H1 (cell line): Measurements from ENCODE around the gene LBHD1. TPM values are rescaled to one million over a fixed set of nuclear protein-coding genes. Genes with fewer than 3 reads are reported as not detected.
"Not testable (repeated sequence)": the region's sequence is repeated elsewhere in the genome, so short reads cannot be mapped to it uniquely, and the experiment has no call there.

ENCODE experiments used
- CTCF ChIA-PET: fragments of 300-600 bp; sonication (Branson Sonifier 250); formaldehyde crosslinking; loops from one replicate; lab custom pipeline; 2021; ENCODE audit not compliant: partially characterized antibody; lab: Charles Lee
- POLR2A ChIA-PET: fragments of 300-600 bp; sonication (Branson Sonifier 250); formaldehyde crosslinking; loops from one replicate; lab custom pipeline; 2021; ENCODE audit warnings: inconsistent platforms; ENCODE audit not compliant: partially characterized antibody; lab: Charles Lee
- DNase-seq, 2 experiments: peaks; one replicate each; pipeline versions ENCODE4 v3.0.0 to v3.0.0-alpha.2; 2010 to 2022; ENCODE audit warnings: low spot score in 2 of 2, low read depth in 1 of 2, mixed read lengths in 1 of 2
- FAIRE-seq: peaks from 2 replicates; lab custom pipeline; 2011; peaks lifted over from hg19 to GRCh38; lab: Jason Lieb, UNC
- H2AFZ ChIP-seq: 2 replicates; pipeline ENCODE4 v1.8.1; 2012; ENCODE audit warnings: low read length, inconsistent platforms
- H2AK5ac ChIP-seq: 2 replicates; pipeline ENCODE4 v1.6.1; 2013; ENCODE audit warnings: low read depth, low read length
- H2BK120ac ChIP-seq: replicated peaks from 2 replicates; pipeline ENCODE3; 2013; ENCODE audit warnings: low read depth, low read length, inconsistent platforms
- H2BK12ac ChIP-seq: 2 replicates; pipeline ENCODE4 v1.6.1; 2013; ENCODE audit warnings: low read depth, low read length
- H2BK15ac ChIP-seq: 2 replicates; pipeline ENCODE4 v1.6.1; 2013; ENCODE audit warnings: low read length
- H2BK20ac ChIP-seq: 2 replicates; pipeline ENCODE4 v1.6.1; 2013; ENCODE audit warnings: low read length
- H2BK5ac ChIP-seq: 2 replicates; pipeline ENCODE4 v1.6.1; 2013; ENCODE audit warnings: low read depth, low read length
- H3K14ac ChIP-seq: 2 replicates; pipeline ENCODE4 v1.6.1; 2013; ENCODE audit warnings: inconsistent platforms; ENCODE audit not compliant: insufficient read length
- H3K18ac ChIP-seq: 2 replicates; pipeline ENCODE4 v1.6.1; 2013; ENCODE audit warnings: low read length; ENCODE audit errors: extremely low read depth
- H3K23ac ChIP-seq: 2 replicates; pipeline ENCODE4 v1.6.1; 2013; ENCODE audit warnings: inconsistent platforms; ENCODE audit not compliant: insufficient read length
- H3K23me2 ChIP-seq: 2 replicates; pipeline ENCODE4 v1.6.1; 2013; ENCODE audit warnings: low read depth, low read length
- H3K27ac ChIP-seq: 2 replicates; pipeline ENCODE4 v1.6.1; 2011; ENCODE audit warnings: low read depth, low read length, inconsistent platforms
- H3K27me3 ChIP-seq, 4 experiments: replicated peaks in 1 of 4; 1 replicate in 1 of 4; 2 replicates in 3 of 4; pipeline versions ENCODE4 v1.6.1 to v1.8.1; 2011 to 2013; ENCODE audit warnings: low read length in 3 of 4, mild to moderate bottlenecking in 3 of 4, inconsistent platforms in 2 of 4, mixed read lengths in 2 of 4, moderate library complexity in 1 of 4; ENCODE audit not compliant: control insufficient read depth in 3 of 4, insufficient read depth in 3 of 4; ENCODE audit errors: extremely low read depth in 1 of 4
- H3K36me3 ChIP-seq, 4 experiments: 2 replicates each; pipeline versions ENCODE4 v1.6.1 to v1.8.1; 2011 to 2013; ENCODE audit warnings: mild to moderate bottlenecking in 4 of 4, low read length in 3 of 4, moderate library complexity in 2 of 4, control low read depth in 1 of 4, inconsistent platforms in 1 of 4; ENCODE audit not compliant: insufficient read depth in 4 of 4, control insufficient read depth in 2 of 4
- H3K4ac ChIP-seq: replicated peaks from 2 replicates; pipeline ENCODE3; 2013; ENCODE audit warnings: low read length, low read depth, mixed read lengths, inconsistent platforms; ENCODE audit not compliant: insufficient read length
- H3K4me1 ChIP-seq, 4 experiments: replicated peaks in 1 of 4; 1 replicate in 1 of 4; 2 replicates in 3 of 4; pipeline versions ENCODE4 v1.6.1 to v1.8.1; 2011 to 2013; ENCODE audit warnings: low read length in 3 of 4, inconsistent platforms in 2 of 4, mixed read lengths in 1 of 4; ENCODE audit not compliant: insufficient read depth in 4 of 4, control insufficient read depth in 3 of 4
- H3K4me2 ChIP-seq, 2 experiments: 2 replicates each; pipeline versions ENCODE4 v1.6.1 to v1.8.1; 2011 to 2013; ENCODE audit warnings: low read depth in 2 of 2, low read length in 2 of 2, control low read depth in 1 of 2, inconsistent platforms in 1 of 2, mild to moderate bottlenecking in 1 of 2; ENCODE audit not compliant: insufficient read depth in 1 of 2
- H3K4me3 ChIP-seq, 4 experiments: fragments of 200-600, 300-600 bp in 1 of 4; sonication (generic), shearing (Covaris generic), sonication (Bioruptor Twin) in 1 of 4; 2 replicates each; pipeline versions ENCODE4 v1.5.1 to v1.8.1; 2011 to 2016; ENCODE audit warnings: low read length in 4 of 4, low read depth in 3 of 4, control low read depth in 2 of 4, inconsistent platforms in 2 of 4, mild to moderate bottlenecking in 2 of 4, mixed read lengths in 1 of 4, moderate library complexity in 1 of 4; ENCODE audit not compliant: insufficient read depth in 2 of 4; ENCODE audit errors: extremely low read depth in 1 of 4
- H3K56ac ChIP-seq: replicated peaks from 2 replicates; pipeline ENCODE3; 2013; ENCODE audit warnings: low read depth, mild to moderate bottlenecking, mixed read lengths, low read length, inconsistent platforms; ENCODE audit not compliant: insufficient read length
- H3K79me1 ChIP-seq: 2 replicates; pipeline ENCODE4 v1.6.1; 2013; ENCODE audit warnings: low read depth, low read length, control low read depth
- H3K79me2 ChIP-seq, 2 experiments: 2 replicates each; pipeline versions ENCODE4 v1.6.1 to v1.8.1; 2012 to 2013; ENCODE audit warnings: low read length in 2 of 2, mild to moderate bottlenecking in 2 of 2, inconsistent platforms in 1 of 2; ENCODE audit not compliant: insufficient read depth in 2 of 2, control insufficient read depth in 1 of 2
- H3K9ac ChIP-seq, 4 experiments: replicated peaks in 1 of 4; 1 replicate in 1 of 4; 2 replicates in 3 of 4; pipeline versions ENCODE4 v1.6.1 to v1.8.1; 2011 to 2013; ENCODE audit warnings: low read depth in 3 of 4, low read length in 3 of 4, control low read depth in 2 of 4, mild to moderate bottlenecking in 2 of 4, moderate library complexity in 2 of 4, inconsistent platforms in 1 of 4; ENCODE audit errors: extremely low read depth in 1 of 4
- H3K9me3 ChIP-seq, 2 experiments: 2 replicates each; pipeline versions ENCODE4 v1.6.1 to v1.8.1; 2012 to 2013; ENCODE audit warnings: mild to moderate bottlenecking in 2 of 2, moderate library complexity in 2 of 2, control low read depth in 1 of 2, inconsistent platforms in 1 of 2, low read depth in 1 of 2, low read length in 1 of 2, mixed read lengths in 1 of 2; ENCODE audit not compliant: insufficient read depth in 2 of 2
- H4K20me1 ChIP-seq, 2 experiments: replicated peaks in 1 of 2; 2 replicates each; pipeline versions ENCODE3 to v1.8.1; 2011 to 2013; ENCODE audit warnings: inconsistent platforms in 2 of 2, low read length in 2 of 2, mild to moderate bottlenecking in 1 of 2; ENCODE audit not compliant: insufficient read depth in 2 of 2, control insufficient read depth in 1 of 2
- H4K5ac ChIP-seq: 2 replicates; pipeline ENCODE4 v1.6.1; 2013; ENCODE audit warnings: low read length, low read depth, mixed read lengths, inconsistent platforms; ENCODE audit not compliant: insufficient read length
- H4K8ac ChIP-seq: 2 replicates; pipeline ENCODE4 v1.8.0; 2013; ENCODE audit warnings: mild to moderate bottlenecking, moderate library complexity, low read length, inconsistent platforms; ENCODE audit not compliant: insufficient read depth; ENCODE audit errors: extremely low read depth
- H4K91ac ChIP-seq: replicated peaks from 2 replicates; pipeline ENCODE3; 2013; ENCODE audit warnings: low read length, mixed read lengths, inconsistent platforms; ENCODE audit not compliant: insufficient read length
- WGBS, 2 experiments: shearing (Covaris generic) in 1 of 2; methylation state at CpG; one replicate each; pipeline versions ENCODE4 v1.1.6 to v1.1.7; 2013 to 2015; ENCODE audit warnings: low lambda C conversion rate in 2 of 2, mixed read lengths in 2 of 2, inconsistent platforms in 1 of 2, low coverage in 1 of 2, missing lambda C conversion rate in 1 of 2; ENCODE audit not compliant: insufficient replicate concordance in 2 of 2, insufficient coverage in 1 of 2, insufficient read length in 1 of 2; ENCODE audit errors: extremely low coverage in 1 of 2, missing lambda C conversion rate in 1 of 2; 5-methylcytosine and 5-hydroxymethylcytosine counted together
- polyA plus RNA-seq, 7 experiments: library from polyadenylated mRNA; depleted of rRNA in 3 of 7; stranded (reverse) in 5 of 7; unstranded in 2 of 7; fragments of >200 nt in 5 of 7; fragments of 200-250 nt in 2 of 7; gene quantifications; 1 replicate in 5 of 7; 2 replicates in 1 of 7; 4 replicates in 1 of 7; pipeline versions ENCODE4 v1.2.1 to v1.2.3, GENCODE V29; 2011 to 2013; ENCODE audit warnings: missing spikeins in 2 of 7, mixed read lengths in 2 of 7
- total RNA-seq: library from RNA; stranded (reverse); fragmentation: NEBNext Ultra II Directional; extraction: Animal tissue kit (Norgen Biotek cat#: 25700); gene quantifications from 2 replicates; pipeline ENCODE4 v1.2.1, GENCODE V29; 2021

Gene LBHD1
- total and polyA plus RNA-seq, 2 of the 8 experiments (the other 6 are each of a cell fraction or from before 2014, with no cell fraction given), result 2.3 to 5.2 TPM

DNA sequence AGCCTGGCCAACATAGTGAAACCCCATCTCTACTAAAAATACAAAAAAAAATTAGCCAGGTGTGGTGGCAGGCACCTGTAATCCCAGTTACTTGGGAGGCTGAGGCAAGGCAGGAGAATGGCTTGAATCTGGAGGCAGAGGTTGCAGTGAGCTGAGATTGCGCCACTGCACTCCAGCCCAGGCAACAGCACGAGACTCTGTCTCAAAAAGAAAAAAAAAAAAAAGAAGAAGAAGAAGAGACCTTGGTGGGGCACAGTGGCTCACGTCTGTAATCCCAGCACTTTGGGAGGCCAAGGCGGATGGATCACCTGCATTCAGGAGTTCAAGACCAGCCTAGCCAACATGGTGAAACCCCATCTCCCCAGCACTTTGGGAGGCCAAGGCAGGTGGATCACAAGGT, 31.9 kb upstream of the LBHD1 start:
- H3K9me3 ChIP-seq, H4K20me1 ChIP-seq, H2BK20ac ChIP-seq, H3K23ac ChIP-seq, FAIRE-seq, H3K4ac ChIP-seq, H3K14ac ChIP-seq, H4K91ac ChIP-seq, H3K79me1 ChIP-seq, H2BK12ac ChIP-seq, H3K56ac ChIP-seq, H4K8ac ChIP-seq, H2AFZ ChIP-seq, H3K27me3 ChIP-seq, H3K9ac ChIP-seq, H2BK15ac ChIP-seq, H3K4me2 ChIP-seq, H3K27ac ChIP-seq, H2AK5ac ChIP-seq, H4K5ac ChIP-seq, H3K4me3 ChIP-seq, DNase-seq, H2BK120ac ChIP-seq, H3K18ac ChIP-seq, H2BK5ac ChIP-seq, H3K79me2 ChIP-seq: not testable (repeated sequence)
- H3K23me2 ChIP-seq, result peaks cover 14% of the 10 kb centered on the region
- H3K4me1 ChIP-seq, result peaks cover 7 to 26% (median 13%) of the 10 kb centered on the region in 4 experiments
- no CpG with 5 or more reads among the region's 4 CpGs for WGBS, 2 experiments
- ChIA-PET CTCF (interaction anchor here (1.6 to 6.1 kb wide), 3 partner anchors 9 to 14 kb away, joined by 7 to 35 read pairs (median 8); partner anchors contain the start of gene LRRN4CL), POLR2A (interaction anchor here (0.7 to 61.4 kb wide), 6 partner anchors 10 to 152 kb away, joined by 3 to 2041 read pairs (median 4); partner anchors contain the start of genes C11orf98, CSKMT, GANAB and INTS5)
- H3K36me3 ChIP-seq, result peaks cover 0 to 11% (median 6%) of the 10 kb centered on the region in 4 experiments; a peak in 5 of 8 replicates
